Activated naive CD4-positive, alpha-beta T cell treated with anti-CD3 and anti-CD28 coated beads, Interleukin-2, amount 50 U/mL, for 72 hours (primary cell): ENCODE results near the gene SDK2. TPM values are rescaled to one million over a fixed set of nuclear protein-coding genes. Genes with fewer than 3 reads are reported as not detected.

ENCODE experiments used
- ATAC-seq, 2 donors: fragments of 150-1000 bp; cut with Tn5 transposase; 2 replicates each; pipeline ENCODE4 v1.10.0; 2021; ENCODE audit warnings: mild to moderate bottlenecking in 2 of 2, moderate library complexity in 2 of 2
- DNase-seq, 2 donors: peaks; one replicate each; pipeline ENCODE4 v3.0.0; 2021 to 2022; ENCODE audit warnings: low spot score in 2 of 2
- H3K27ac Mint-ChIP-seq, 2 donors: one replicate each; pipeline ENCODE4 v1.8.0; 2022; ENCODE audit warnings: mild to moderate bottlenecking in 2 of 2, mixed read lengths in 2 of 2
- H3K36me3 Mint-ChIP-seq, 2 donors: one replicate each; pipeline ENCODE4 v1.8.0; 2022; ENCODE audit warnings: mixed read lengths in 2 of 2
- H3K9me3 Mint-ChIP-seq, 2 donors: one replicate each; pipeline ENCODE4 v1.8.0; 2022; ENCODE audit warnings: mixed read lengths in 2 of 2
- total RNA-seq, 2 donors: library from RNA; stranded (reverse); gene quantifications; one replicate each; pipeline ENCODE4 v1.2.3, GENCODE V29; 2022

SDK2 gene
- total RNA-seq, 2 donors from 2014 or later = 0.66 to 1.5 TPM

GRCh38 chr17:73548620-73549311 is 95.5 kb downstream of the SDK2 start:
- H3K27ac Mint-ChIP-seq = peak overlapping the region in 1 of 2 donors; percentile 17
- no peaks in the 10 kb centered on the region for H3K9me3 Mint-ChIP-seq
- ATAC-seq (no peak), DNase-seq (no peak)
- no peaks in the 10 kb centered on the region for H3K36me3 Mint-ChIP-seq

GRCh38 chr17:73547790-73548189 is 96.5 kb downstream of the SDK2 start:
- ATAC-seq (no peak), DNase-seq (no peak)
- no peaks in the 10 kb centered on the region for H3K9me3 Mint-ChIP-seq
- no peaks in the 10 kb centered on the region for H3K36me3 Mint-ChIP-seq
- H3K27ac Mint-ChIP-seq = peak overlapping the region in 1 of 2 donors; percentile 3

DNA sequence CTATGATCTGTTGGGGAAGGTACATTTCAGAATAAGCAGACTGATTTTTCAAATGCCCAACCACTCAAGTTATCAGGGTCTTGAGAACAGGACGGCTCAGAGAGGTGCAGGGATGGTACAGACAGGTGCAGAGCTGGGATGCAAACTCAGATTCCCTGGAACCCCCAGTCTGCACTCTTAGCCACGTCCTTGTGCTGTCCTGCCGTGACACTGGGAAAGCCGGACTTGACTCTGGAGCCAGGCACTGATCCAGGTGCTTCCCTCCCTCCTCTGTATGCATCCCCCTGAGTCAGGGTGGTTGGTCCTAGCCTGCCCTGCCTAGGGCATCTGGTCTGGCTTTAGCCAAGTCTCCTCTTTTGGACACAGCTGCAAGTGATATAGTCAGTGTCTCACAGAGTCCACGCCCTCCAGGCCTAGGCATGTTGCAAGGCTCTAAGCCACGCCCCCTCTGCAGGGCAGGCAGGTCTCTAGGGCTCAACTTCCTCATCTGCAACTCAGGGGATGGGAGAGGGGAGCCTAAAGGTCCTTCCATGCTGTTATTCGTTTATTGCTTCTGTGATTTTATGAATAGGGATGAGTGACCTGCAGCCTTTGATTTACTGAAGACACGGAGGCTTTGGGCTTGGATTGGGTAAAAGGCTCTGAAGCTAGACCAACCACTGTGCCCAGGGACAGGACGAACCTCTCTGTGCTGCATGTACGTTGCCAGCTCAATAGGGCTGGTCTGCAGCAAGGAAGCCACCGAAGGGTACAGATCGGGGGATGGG is 97.3 kb downstream of the SDK2 start:
- DNase-seq (peak in 1 of 2 donors; percentile 32), ATAC-seq (peak; percentile 44 to 56)
- Mint-ChIP-seq H3K9me3 (no peaks in the 10 kb centered on the region), H3K27ac (no peak overlapping the region), H3K36me3 (no peaks in the 10 kb centered on the region)

DNA sequence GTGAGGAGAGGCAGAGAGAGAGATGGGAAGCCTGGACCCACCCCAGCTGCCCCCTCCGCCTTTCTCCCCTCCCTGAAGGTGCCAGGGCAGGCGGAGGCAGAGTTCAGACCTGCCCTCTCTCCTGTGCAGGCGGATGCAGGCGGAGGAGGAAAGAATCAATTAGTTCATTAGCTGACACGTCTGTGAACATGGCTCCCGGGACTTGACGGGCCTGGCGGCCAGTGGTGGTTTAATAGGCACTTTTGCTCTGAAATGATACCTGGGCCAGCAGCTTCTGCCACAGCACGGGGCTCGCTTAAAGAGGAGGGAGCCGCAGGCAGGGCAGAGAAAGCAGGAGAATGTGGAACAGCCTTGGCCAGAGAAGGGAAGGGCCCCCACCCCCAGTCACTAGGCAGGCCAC is 98.1 kb downstream of the SDK2 start:
- no peaks in the 10 kb centered on the region for H3K36me3 Mint-ChIP-seq
- no peaks in the 10 kb centered on the region for H3K9me3 Mint-ChIP-seq
- ATAC-seq (no peak), DNase-seq (no peak)
- no peak overlapping the region for H3K27ac Mint-ChIP-seq

DNA sequence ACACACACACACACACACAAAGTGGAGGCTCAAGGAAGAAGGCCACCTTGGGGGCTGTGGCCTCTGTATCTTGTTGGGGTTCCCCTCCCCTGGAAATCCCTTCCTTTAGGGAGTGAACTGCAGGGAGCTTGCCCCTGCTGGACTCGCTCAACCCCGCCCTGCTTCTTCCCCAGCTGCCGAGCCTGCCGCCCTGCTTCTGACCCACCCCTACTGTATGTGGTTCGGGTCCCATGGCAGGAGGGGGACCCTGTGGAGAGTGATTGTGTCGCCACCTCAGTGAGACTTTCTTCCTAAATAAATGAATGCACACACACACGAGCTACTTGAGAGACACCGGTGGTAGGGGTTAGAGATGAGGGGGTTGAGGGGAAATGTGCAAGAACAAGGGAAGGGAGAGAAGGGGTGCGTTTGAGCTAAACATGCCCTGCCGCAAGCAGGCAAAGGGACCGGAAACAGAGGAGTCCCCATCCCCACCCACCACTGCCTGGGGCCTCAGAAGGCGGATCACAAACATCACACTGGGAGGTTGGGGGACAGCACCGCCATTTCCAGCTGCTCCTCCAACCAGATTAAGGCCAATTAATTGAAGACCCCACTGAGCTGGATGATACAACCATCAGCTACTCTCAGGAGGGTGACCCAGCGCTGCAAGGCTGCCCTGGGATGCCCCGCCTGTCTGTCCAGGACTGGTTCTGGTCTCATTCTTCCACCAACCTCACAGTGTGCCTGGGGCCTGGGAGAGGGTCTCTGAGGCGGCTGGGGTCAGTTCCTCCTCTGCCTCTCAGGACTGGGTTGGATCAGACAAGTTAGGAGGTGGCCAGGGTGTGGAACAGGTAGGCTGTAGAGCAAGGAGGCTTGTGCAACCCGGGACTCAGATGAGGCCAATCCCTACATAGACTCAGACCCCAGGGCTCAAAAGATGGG is 98.9 kb downstream of the SDK2 start:
- H3K9me3 Mint-ChIP-seq = no peaks in the 10 kb centered on the region
- ATAC-seq = no peak
- DNase-seq = no peak
- no peaks in the 10 kb centered on the region for H3K36me3 Mint-ChIP-seq
- H3K27ac Mint-ChIP-seq = no peak overlapping the region

- ATAC-seq (no peak), DNase-seq (no peak)
- H3K36me3 Mint-ChIP-seq = no peaks in the 10 kb centered on the region
- H3K9me3 Mint-ChIP-seq = no peaks in the 10 kb centered on the region
- H3K27ac Mint-ChIP-seq = no peak overlapping the region
Observed at GRCh38 chr17:73544333-73544732, 99.9 kb downstream of the SDK2 start.

- Mint-ChIP-seq H3K36me3 (no peaks in the 10 kb centered on the region), H3K27ac (no peak overlapping the region), H3K9me3 (no peaks in the 10 kb centered on the region)
- no peak for ATAC-seq
- DNase-seq = no peak
Observed at GRCh38 chr17:73542323-73542722, 101.9 kb downstream of the SDK2 start.

GRCh38 chr17:73541561-73541981 is 102.7 kb downstream of the SDK2 start:
- DNase-seq (no peak), ATAC-seq (no peak)
- H3K36me3 Mint-ChIP-seq = no peaks in the 10 kb centered on the region
- H3K27ac Mint-ChIP-seq = peak overlapping the region in 1 of 2 donors; percentile 12
- no peaks in the 10 kb centered on the region for H3K9me3 Mint-ChIP-seq

DNA sequence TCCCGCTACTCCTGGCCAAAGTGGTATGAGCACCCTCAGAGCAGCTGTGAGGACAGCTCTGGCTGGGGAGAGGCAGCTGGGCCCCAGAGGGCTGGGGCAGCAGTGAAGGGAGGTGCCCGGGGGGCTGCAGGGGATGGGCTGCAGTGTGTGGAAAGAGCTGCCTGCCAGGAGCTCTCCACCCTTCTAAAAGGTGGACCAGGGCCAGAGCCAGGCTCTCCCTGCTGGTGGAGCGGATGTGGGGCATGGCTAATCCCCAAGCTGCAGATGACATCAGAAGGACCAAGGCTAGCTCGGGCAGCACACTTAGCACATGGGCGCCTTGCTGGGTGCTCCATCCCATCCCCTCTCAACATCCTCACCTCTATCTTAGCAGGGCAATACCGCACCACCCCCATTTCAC is 103.1 kb downstream of the SDK2 start:
- ATAC-seq (no peak), DNase-seq (no peak)
- Mint-ChIP-seq H3K9me3 (no peaks in the 10 kb centered on the region), H3K27ac (no peak overlapping the region), H3K36me3 (no peaks in the 10 kb centered on the region)

DNA sequence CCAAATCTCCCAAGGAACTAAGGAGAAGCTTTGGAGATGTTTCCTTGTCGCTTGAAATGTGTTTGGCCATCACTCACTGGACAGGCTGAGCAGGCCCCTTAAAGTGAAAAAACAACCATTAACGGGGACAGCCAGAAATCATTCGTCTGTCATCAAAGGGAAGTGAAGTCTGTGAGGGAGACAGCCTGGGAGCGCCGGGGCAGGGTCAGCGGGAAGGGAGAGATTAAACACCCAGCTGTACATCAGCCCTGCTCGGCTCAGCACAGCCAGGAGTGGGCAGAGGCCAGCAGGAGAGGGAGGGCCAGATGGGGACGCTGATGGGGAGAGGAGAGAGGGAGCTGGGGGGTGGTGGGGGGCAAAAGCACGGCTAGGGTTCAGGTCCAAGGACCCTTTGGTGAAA is 105.1 kb downstream of the SDK2 start:
- ATAC-seq = no peak
- no peak for DNase-seq
- H3K9me3 Mint-ChIP-seq = no peaks in the 10 kb centered on the region
- no peaks in the 10 kb centered on the region for H3K36me3 Mint-ChIP-seq
- H3K27ac Mint-ChIP-seq = peak overlapping the region in 1 of 2 donors; percentile 7

DNA sequence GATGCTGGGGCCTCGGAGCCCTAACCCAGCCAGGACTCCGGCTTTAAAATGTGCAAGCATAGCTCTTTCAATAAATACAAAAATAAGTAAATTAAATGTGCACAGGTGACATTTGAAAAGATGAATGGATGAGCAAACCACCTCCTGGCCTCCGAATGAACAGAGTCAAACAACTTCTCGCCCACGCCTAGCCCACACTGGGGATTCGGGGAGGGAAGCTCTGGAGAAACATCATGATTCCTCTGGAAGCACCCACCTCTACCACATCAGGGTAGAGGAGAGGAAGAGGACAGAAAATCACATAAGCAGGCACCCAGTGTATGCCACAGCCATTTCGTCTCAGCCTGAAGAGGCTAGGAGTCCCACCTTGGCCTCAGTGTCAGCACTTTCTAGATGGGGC is 105.8 kb downstream of the SDK2 start:
- DNase-seq (no peak), ATAC-seq (no peak)
- H3K9me3 Mint-ChIP-seq = no peaks in the 10 kb centered on the region
- H3K27ac Mint-ChIP-seq = no peak overlapping the region
- H3K36me3 Mint-ChIP-seq = no peaks in the 10 kb centered on the region

DNA sequence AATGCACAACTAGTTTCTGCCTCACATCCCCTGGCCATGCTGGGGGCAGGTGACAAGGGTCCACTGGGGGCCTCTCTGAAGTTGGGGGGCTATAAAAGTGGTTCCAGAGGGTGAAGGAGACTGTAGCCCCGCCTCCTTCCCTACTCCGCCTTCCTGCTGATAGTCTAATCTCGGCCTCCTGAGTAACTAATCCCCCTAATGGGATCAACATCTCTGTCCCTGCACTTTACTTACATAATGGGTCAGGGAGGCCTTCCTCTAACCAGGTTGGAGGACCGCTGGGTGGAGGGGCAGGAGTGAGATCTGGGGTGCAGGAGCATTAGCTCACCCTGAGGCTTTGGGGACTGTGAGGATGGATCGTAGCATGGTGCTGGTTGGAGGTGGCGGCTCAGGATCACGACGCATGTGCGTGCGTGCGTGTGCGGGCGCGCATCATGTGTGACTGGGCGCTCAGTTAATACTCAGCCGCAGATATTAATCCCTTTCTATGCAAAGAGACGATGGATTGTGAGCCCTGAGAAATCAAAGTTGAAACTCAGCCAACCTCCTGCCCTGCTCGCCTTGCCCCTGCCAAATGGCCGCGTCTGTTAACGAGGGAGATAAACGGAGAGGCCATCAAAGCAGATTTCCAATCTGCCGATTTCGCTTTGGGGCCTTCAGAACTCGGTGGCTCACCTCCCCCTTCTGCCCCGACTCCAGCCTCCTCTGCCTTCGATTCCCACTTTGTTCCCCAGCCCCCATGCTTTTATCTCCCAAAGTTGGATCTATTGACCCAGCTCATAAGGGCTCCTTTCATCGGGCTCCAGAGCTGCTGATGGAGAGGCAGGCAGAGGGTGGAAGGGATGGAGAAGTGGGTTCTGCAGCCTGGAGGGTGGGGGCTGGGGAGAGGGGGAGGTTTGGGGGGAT is 107.3 kb downstream of the SDK2 start:
- no peaks in the 10 kb centered on the region for H3K36me3 Mint-ChIP-seq
- no peak for ATAC-seq
- H3K9me3 Mint-ChIP-seq = no peaks in the 10 kb centered on the region
- no peak for DNase-seq
- peak overlapping the region in 1 of 2 donors; percentile 9 for H3K27ac Mint-ChIP-seq

GRCh38 chr17:73535746-73536145 is 108.5 kb downstream of the SDK2 start:
- H3K9me3 Mint-ChIP-seq = no peaks in the 10 kb centered on the region
- DNase-seq (no peak), ATAC-seq (no peak)
- no peaks in the 10 kb centered on the region for H3K36me3 Mint-ChIP-seq
- H3K27ac Mint-ChIP-seq = no peak overlapping the region

- DNase-seq (no peak), ATAC-seq (no peak)
- H3K36me3 Mint-ChIP-seq = no peaks in the 10 kb centered on the region
- no peaks in the 10 kb centered on the region for H3K9me3 Mint-ChIP-seq
- no peak overlapping the region for H3K27ac Mint-ChIP-seq
Observed at GRCh38 chr17:73534209-73534909, 109.9 kb downstream of the SDK2 start.

- Mint-ChIP-seq H3K9me3 (no peaks in the 10 kb centered on the region), H3K27ac (no peak overlapping the region), H3K36me3 (no peaks in the 10 kb centered on the region)
- DNase-seq = no peak
- no peak for ATAC-seq
Observed at GRCh38 chr17:73533781-73534180, 110.5 kb downstream of the SDK2 start.

GRCh38 chr17:73533127-73533526 is 111.1 kb downstream of the SDK2 start:
- DNase-seq = no peak
- ATAC-seq = no peak
- Mint-ChIP-seq H3K36me3 (no peaks in the 10 kb centered on the region), H3K9me3 (no peaks in the 10 kb centered on the region), H3K27ac (peak overlapping the region in 1 of 2 donors; percentile 58)
